GM12874 (cell line): ENCODE measurements around the gene UNC93A.

Experiments
- CTCF ChIP-seq: IDR thresholded peaks from 2 replicates; pipeline ENCODE4 v1.5.1; 2011; ENCODE audit warnings: low read depth, mild to moderate bottlenecking, control low read depth, low read length, moderate library complexity; ENCODE audit not compliant: insufficient read depth

Gene UNC93A

DNA sequence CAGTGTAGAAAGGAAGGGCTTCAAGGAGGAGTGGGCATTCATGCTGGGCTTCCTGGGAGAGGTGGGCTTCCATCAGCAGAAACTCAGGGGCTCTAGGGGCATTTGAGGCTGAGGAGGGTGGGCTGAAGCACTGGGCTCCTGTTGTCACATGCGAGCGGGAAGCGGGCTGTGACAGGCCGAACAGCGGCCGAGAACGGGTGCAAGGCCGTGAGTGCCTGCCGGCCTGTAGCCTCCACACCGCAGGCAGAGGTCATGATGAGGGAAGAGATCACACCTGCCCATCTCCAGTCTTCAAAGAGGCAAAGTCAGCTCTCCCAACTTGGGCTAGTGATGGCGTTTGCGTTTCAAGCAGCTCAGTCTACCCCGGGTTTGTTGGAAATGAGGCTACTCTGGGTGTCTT, 34.7 kb downstream of the UNC93A start:
- TF ChIP-seq CTCF, result no peak

- TF ChIP-seq CTCF, result no peak
Measured at GRCh38 chr6:167327391-167327790, 36.3 kb downstream of the UNC93A start.

- TF ChIP-seq CTCF, result no peak
Measured at GRCh38 chr6:167328086-167328485, 37.0 kb downstream of the UNC93A start.

- no peak for TF ChIP-seq CTCF
Measured at GRCh38 chr6:167329014-167329413, 37.9 kb downstream of the UNC93A start.

- TF ChIP-seq CTCF, result no peak
Measured at GRCh38 chr6:167330750-167331149, 39.6 kb downstream of the UNC93A start.

GRCh38 chr6:167331565-167331964, 40.5 kb downstream of the UNC93A start:
- TF ChIP-seq CTCF, result no peak

DNA sequence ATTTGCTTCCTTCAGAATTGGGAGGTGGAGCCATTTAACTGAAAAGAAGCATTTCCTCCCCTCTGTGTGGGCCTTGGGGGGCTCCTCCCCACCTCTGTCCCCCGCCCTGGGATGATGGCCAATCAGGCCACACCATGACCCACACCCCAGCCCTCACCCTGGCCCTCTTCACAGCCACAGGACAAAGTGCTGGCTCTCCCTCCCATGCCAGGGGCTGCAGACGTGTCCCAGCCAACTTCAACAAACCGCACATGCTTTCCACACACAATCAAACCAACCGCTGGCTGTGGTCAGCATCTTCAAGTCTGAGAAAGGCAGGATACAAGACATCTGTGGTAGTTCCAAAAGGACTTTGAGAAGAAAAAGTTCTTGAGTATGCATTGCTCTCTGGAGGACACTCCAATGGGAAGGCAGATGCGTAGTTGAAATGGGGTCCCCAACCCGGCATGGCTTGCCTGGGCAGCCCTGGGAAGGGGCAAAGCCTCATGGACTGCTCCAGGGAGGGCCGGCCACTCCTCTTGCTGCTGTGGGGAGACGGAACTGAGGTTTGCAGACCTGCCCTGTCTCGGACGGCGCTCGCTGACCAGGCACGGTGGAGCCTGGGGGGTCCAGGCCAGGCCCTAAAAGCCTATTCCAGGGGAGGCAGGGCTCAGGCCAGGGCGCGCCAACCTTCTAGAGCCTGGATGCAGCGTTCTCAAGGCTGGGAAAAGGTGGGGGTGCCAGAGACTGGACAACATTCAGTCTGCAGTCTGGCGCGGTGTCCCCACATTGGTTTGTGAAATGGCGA, 45.9 kb downstream of the UNC93A start:
- no peak for TF ChIP-seq CTCF
